Body of pancreas (tissue), 4 donors: ENCODE results near the gene AZGP1. TPM values are rescaled to one million over a fixed set of nuclear protein-coding genes. Genes with fewer than 3 reads are reported as not detected.
"Not testable (repeated sequence)": the region's sequence is repeated elsewhere in the genome, so short reads cannot be mapped to it uniquely, and the experiment has no call there.

Experiments
- ATAC-seq: fragments of 150-250 bp; one replicate; pipeline ENCODE4 v1.9.1; 2016
- DNase-seq, 4 donors: peaks; one replicate each; pipeline ENCODE4 v3.0.0-alpha.2; 2019
- H3K27ac ChIP-seq, 4 donors: fragments of 200-600 bp; sonication (generic); 1 replicate in 3 of 4; 2 replicates in 1 of 4; pipeline versions ENCODE4 v1.5.1 to v1.6.1; 2016 to 2019; ENCODE audit warnings: mild to moderate bottlenecking in 1 of 4, mixed read lengths in 1 of 4, moderate library complexity in 1 of 4
- H3K27me3 ChIP-seq, 2 donors: fragments of 200-600 bp; sonication (generic); one replicate each; pipeline ENCODE4 v1.6.0; 2016; ENCODE audit warnings: mild to moderate bottlenecking in 1 of 2
- H3K36me3 ChIP-seq, 2 donors: fragments of 200-600 bp; sonication (generic); replicated peaks in 1 of 2; 2 replicates each; pipeline ENCODE4 v1.5.1; 2016; ENCODE audit warnings: low read depth in 2 of 2; ENCODE audit not compliant: insufficient read depth in 1 of 2
- H3K4me1 ChIP-seq: fragments of 200-600 bp; sonication (generic); one replicate; pipeline ENCODE4 v1.6.0; 2016
- H3K4me3 ChIP-seq, 2 donors: fragments of 200-600 bp; sonication (generic); 1 replicate in 1 of 2; 2 replicates in 1 of 2; pipeline ENCODE4 v1.5.1; 2016 to 2019
- H3K9me3 ChIP-seq, 3 donors: fragments of 200-600 bp; sonication (generic); 1 replicate in 2 of 3; 2 replicates in 1 of 3; pipeline ENCODE4 v1.5.1; 2016
- CTCF ChIP-seq, 7 experiments: fragments of 450-650 bp in 4 of 7; fragments of 200-600 bp in 3 of 7; sonication (generic) in 3 of 7; IDR thresholded peaks; one replicate each; pipeline ENCODE4 v1.5.1; 2016 to 2019; ENCODE audit warnings: antibody characterized with exemption in 7 of 7
- POLR2A ChIP-seq, 3 donors: fragments of 450-650 bp; IDR thresholded peaks; one replicate each; pipeline ENCODE4 v1.6.1; 2016; ENCODE audit warnings: antibody characterized with exemption in 3 of 3, mild to moderate bottlenecking in 2 of 3
- WGBS, 2 donors: methylation state at CpG; one replicate each; pipeline ENCODE4 v1.1.5; 2017; 5-methylcytosine and 5-hydroxymethylcytosine counted together
- intact Hi-C: fragments of 100-400 bp; cut with DNase I; formaldehyde crosslinking; loops from one replicate; pipeline ENCODE4 v1.15.1; 2023
- total RNA-seq, 2 donors: library from RNA; depleted of rRNA; stranded (reverse); fragments of >200 nt; gene quantifications; one replicate each; pipeline ENCODE4 v1.1.0, GENCODE V29; 2016

AZGP1 gene
- total RNA-seq, 2 donors from 2014 or later: 133 to 271 TPM

DNA sequence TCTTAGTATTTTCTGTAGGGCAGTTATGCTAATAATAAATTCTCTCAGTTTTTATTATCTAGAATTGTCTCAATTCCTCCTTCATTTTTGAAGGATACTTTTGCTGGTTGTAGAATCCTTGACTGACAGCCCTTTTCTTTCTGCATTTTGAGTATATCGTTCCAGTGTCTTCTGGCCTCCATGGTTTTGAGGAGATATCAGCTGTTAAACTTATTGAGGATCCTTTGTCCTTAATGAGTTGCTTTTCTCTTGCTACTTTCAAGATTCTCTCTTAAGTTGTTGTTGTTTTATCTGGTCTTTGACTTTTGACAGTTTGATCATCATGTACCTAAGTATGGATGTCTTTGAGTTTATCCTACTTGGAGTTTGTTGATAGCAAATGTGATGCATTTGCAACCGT lies 37.5 kb downstream of the AZGP1 start:
- no peak overlapping the region for H3K27ac ChIP-seq
- no peaks in the 10 kb centered on the region for H3K27me3 ChIP-seq

DNA sequence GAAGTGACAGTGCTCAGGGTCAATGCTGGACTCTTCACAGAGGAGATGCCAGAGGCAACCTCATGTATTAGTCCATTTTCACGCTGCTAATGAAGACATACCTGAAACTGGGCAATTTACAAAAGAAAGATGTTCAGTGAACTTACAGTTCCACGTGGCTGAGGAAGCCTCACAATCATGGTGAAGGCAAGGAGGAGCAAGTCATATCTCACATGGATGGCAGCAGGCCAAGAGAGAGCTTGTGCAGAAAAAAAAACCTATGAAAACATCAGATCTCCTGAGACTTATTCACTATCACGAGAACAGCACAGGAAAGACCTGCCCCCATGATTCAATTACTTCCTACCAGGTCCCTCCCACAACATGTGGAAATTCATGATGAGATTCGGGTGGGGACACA lies 40.8 kb downstream of the AZGP1 start:
- intact Hi-C loops, H3K4me3 ChIP-seq, H3K27ac ChIP-seq, H3K27me3 ChIP-seq, H3K4me1 ChIP-seq, H3K9me3 ChIP-seq, DNase-seq, ATAC-seq, H3K36me3 ChIP-seq: not testable (repeated sequence)
- WGBS, 2 donors: 49 to 53% methylated on average over 4 of the region's 4 CpGs

More for the DNA sequence above, 37.5 kb downstream of the AZGP1 start:
- Histone ChIP-seq H3K4me3 (no peak overlapping the region), H3K9me3 (no peaks in the 10 kb centered on the region), H3K36me3 (no peaks in the 10 kb centered on the region), H3K4me1 (no peaks in the 10 kb centered on the region)
- intact Hi-C loops: no loop called here
- 92% methylated on average over 2 of the region's 2 CpGs for WGBS, 2 donors
- TF ChIP-seq POLR2A (IDR thresholded peaks at IDR 0.05) (no peak), CTCF (IDR thresholded peaks at IDR 0.05) (no peak)
- ATAC-seq (no peak), DNase-seq (no peak)

GRCh38 chr7:99930376-99930775 lies 45.5 kb downstream of the AZGP1 start:
- no peak overlapping the region for H3K27ac ChIP-seq
- H3K9me3 ChIP-seq: no peaks in the 10 kb centered on the region
- H3K27me3 ChIP-seq: no peaks in the 10 kb centered on the region
- no peak overlapping the region for H3K4me3 ChIP-seq
- DNase-seq (no peak), ATAC-seq (no peak)
- 52 to 56% methylated on average over 3 of the region's 3 CpGs for WGBS, 2 donors
- intact Hi-C loops: no loop called here
- TF ChIP-seq POLR2A (IDR thresholded peaks at IDR 0.05) (no peak), CTCF (IDR thresholded peaks at IDR 0.05) (no peak)
- no peaks in the 10 kb centered on the region for H3K36me3 ChIP-seq
- peaks cover 4% of the 10 kb centered on the region for H3K4me1 ChIP-seq

GRCh38 chr7:99929730-99930053 lies 46.1 kb downstream of the AZGP1 start:
- H3K4me3 ChIP-seq: no peak overlapping the region
- DNase-seq (no peak), ATAC-seq (no peak)

DNA sequence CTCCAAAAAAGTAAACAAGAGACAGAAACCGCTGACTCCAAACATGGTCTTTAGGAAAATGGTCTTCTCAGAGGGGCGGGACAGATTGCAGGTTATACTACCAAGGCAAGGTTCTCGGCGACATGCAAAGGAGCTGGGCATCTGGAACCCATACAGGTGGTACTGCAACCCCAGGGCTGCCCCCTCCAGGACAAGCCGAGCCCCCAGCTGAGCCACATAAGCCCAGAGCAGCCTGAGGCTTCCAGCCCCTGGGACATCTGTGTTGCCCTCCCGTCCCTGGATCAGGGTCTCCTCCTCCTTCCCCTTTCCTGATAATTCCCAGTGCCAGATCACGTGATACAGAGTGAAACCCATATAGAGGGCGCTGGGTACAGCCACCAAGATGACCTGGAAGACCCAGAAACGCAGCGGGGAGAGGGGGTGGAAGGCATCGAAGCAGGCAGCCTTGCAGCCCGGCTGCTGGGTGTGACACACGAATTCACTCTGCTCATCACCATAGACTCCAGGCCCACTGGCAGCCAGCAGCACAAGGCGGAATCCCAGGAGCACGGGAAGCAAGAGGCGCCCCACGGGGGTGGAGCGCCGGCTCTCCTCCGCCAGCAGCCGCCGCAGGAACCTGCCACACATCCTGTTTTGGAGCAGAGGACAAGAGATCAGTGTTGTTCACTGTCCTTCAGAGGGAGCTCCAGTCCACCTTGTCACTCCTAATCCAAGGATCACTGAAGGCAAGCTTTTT lies 46.7 kb downstream of the AZGP1 start, which contains the start of gene GJC3:
TSS of gene GJC3 (minus strand) at position 627 of the 736 bp plus-strand sequence. CDS start at position 627, 0 bp downstream.
- DNase-seq (peak; percentile 17 to 45 (median 38)), ATAC-seq (peak; percentile 72)
- H3K36me3 ChIP-seq: no peaks in the 10 kb centered on the region
- peaks cover 4% of the 10 kb centered on the region for H3K4me1 ChIP-seq
- no peaks in the 10 kb centered on the region for H3K9me3 ChIP-seq
- H3K4me3 ChIP-seq: no peak within 1 kb of the TSS
- WGBS, 2 donors: 36 to 45% methylated on average over 18 to 22 of the region's 22 CpGs
- intact Hi-C loops: loop anchor here (10.0 kb wide), 1 partner anchor 146 kb away; no protein-coding TSS in a partner anchor
- no peaks in the 10 kb centered on the region for H3K27me3 ChIP-seq
- H3K27ac ChIP-seq: peak within 1 kb of the TSS in 1 of 4 donors; percentile 10
- TF ChIP-seq POLR2A (IDR thresholded peaks at IDR 0.05): no peak
- TF ChIP-seq CTCF (IDR thresholded peaks at IDR 0.05): peak in 4 of 7 experiments; percentile 16 to 27 (median 24)

More at GRCh38 chr7:99929730-99930053, 46.1 kb downstream of the AZGP1 start:
- WGBS, 2 donors: 35 to 46% methylated on average over 2 of the region's 2 CpGs
- H3K27ac ChIP-seq: peak overlapping the region in 1 of 4 donors; percentile 10
- no peaks in the 10 kb centered on the region for H3K36me3 ChIP-seq
- H3K27me3 ChIP-seq: no peaks in the 10 kb centered on the region
- TF ChIP-seq POLR2A (IDR thresholded peaks at IDR 0.05): no peak
- TF ChIP-seq CTCF (IDR thresholded peaks at IDR 0.05): no peak
- intact Hi-C loops: loop anchor here (10.0 kb wide), 1 partner anchor 145 kb away; no protein-coding TSS in a partner anchor
- peaks cover 4% of the 10 kb centered on the region for H3K4me1 ChIP-seq
- no peaks in the 10 kb centered on the region for H3K9me3 ChIP-seq
